ENCODE data around the gene CENPN. TPM values are rescaled to one million over a fixed set of nuclear protein-coding genes. Genes with fewer than 3 reads are reported as not detected.

CENPN gene
- polyA plus RNA-seq, 1 donor (not counting 4 experiments of a cell fraction or from before 2014, with no cell fraction given): 29.2 TPM

- Histone ChIP-seq H3K9me3 (ENCODE audit: control insufficient read depth, low read depth, low read length) (no peaks in the 10 kb centered on the region), H3K79me2 (ENCODE audit: control insufficient read depth, insufficient read depth, low read length) (peaks cover 44% of the 10 kb centered on the region), H3K27me3 (ENCODE audit: control insufficient read depth, extremely low read depth, insufficient read depth, low read length) (no peaks in the 10 kb centered on the region), H3K4me1 (ENCODE audit: control insufficient read depth, extremely low read depth, insufficient read depth, low read length) (peaks cover 19% of the 10 kb centered on the region), H3K36me3 (ENCODE audit: control insufficient read depth in 2 of 2, extremely low read depth in 1 of 2, insufficient read depth in 2 of 2, low read length in 2 of 2) (peaks cover 0 to 6% of the 10 kb centered on the region in 2 experiments), H3K27ac (ENCODE audit: control insufficient read depth, insufficient read depth, low read length) (no peak overlapping the region), H3K4me2 (ENCODE audit: control insufficient read depth, extremely low read depth, insufficient read depth, low read depth, low read length) (no peak overlapping the region), H3K9ac (ENCODE audit: control insufficient read depth, extremely low read depth, insufficient read depth, low read length) (no peak overlapping the region), H3K4me3 (ENCODE audit: control insufficient read depth in 2 of 3, extremely low read depth in 1 of 3, insufficient read depth in 2 of 3, low read depth in 1 of 3, low read length in 3 of 3) (no peak overlapping the region), H3K9me1 (ENCODE audit: control insufficient read depth, extremely low read depth, insufficient read depth, low read length) (no peaks in the 10 kb centered on the region), H2AFZ (ENCODE audit: control insufficient read depth, low read length) (no peak overlapping the region), H4K20me1 (ENCODE audit: control insufficient read depth, extremely low read depth, insufficient read depth, low read length) (no peaks in the 10 kb centered on the region)
- FAIRE-seq (no peak), DNase-seq (ENCODE audit: low read depth, low spot score) (no peak)
- dilution Hi-C loops (cut with MboI; ENCODE audit: extremely low pct_ligation_motif_present, low sequenced_read_pairs): no loop called here
- TF ChIP-seq CTCF (optimal IDR thresholded peaks at IDR 0.05 in 1 of 3, IDR thresholded peaks at IDR 0.05 in 1 of 3, conservative IDR thresholded peaks at IDR 0.05 in 1 of 3; ENCODE audit: extremely low read depth in 1 of 3, insufficient read depth in 2 of 3, low read length in 3 of 3) (no peak), EZH2 (IDR thresholded peaks at IDR 0.05; ENCODE audit: low read length) (no peak)
Observed at GRCh38 chr16:80989801-80990200, 17.2 kb upstream of the CENPN start.

GRCh38 chr16:80990577-80990976 is 16.4 kb upstream of the CENPN start:
- H3K79me2 ChIP-seq (ENCODE audit: control insufficient read depth, insufficient read depth, low read length): peaks cover 47% of the 10 kb centered on the region
- H3K4me2 ChIP-seq (ENCODE audit: control insufficient read depth, extremely low read depth, insufficient read depth, low read depth, low read length): no peak overlapping the region
- TF ChIP-seq EZH2 (IDR thresholded peaks at IDR 0.05; ENCODE audit: low read length): no peak
- no peak for TF ChIP-seq CTCF (optimal IDR thresholded peaks at IDR 0.05 in 1 of 3, IDR thresholded peaks at IDR 0.05 in 1 of 3, conservative IDR thresholded peaks at IDR 0.05 in 1 of 3; ENCODE audit: extremely low read depth in 1 of 3, insufficient read depth in 2 of 3, low read length in 3 of 3)
- H3K9me1 ChIP-seq (ENCODE audit: control insufficient read depth, extremely low read depth, insufficient read depth, low read length): no peaks in the 10 kb centered on the region
- no peak overlapping the region for H2AFZ ChIP-seq (ENCODE audit: control insufficient read depth, low read length)
- H3K9ac ChIP-seq (ENCODE audit: control insufficient read depth, extremely low read depth, insufficient read depth, low read length): no peak overlapping the region
- peaks cover 21% of the 10 kb centered on the region for H3K4me1 ChIP-seq (ENCODE audit: control insufficient read depth, extremely low read depth, insufficient read depth, low read length)
- H3K4me3 ChIP-seq (ENCODE audit: control insufficient read depth in 2 of 3, extremely low read depth in 1 of 3, insufficient read depth in 2 of 3, low read depth in 1 of 3, low read length in 3 of 3): no peak overlapping the region
- DNase-seq (ENCODE audit: low read depth, low spot score) (no peak), FAIRE-seq (no peak)
- H3K27ac ChIP-seq (ENCODE audit: control insufficient read depth, insufficient read depth, low read length): no peak overlapping the region
- no peaks in the 10 kb centered on the region for H4K20me1 ChIP-seq (ENCODE audit: control insufficient read depth, extremely low read depth, insufficient read depth, low read length)
- dilution Hi-C loops (cut with MboI; ENCODE audit: extremely low pct_ligation_motif_present, low sequenced_read_pairs): no loop called here
- H3K27me3 ChIP-seq (ENCODE audit: control insufficient read depth, extremely low read depth, insufficient read depth, low read length): no peaks in the 10 kb centered on the region
- no peaks in the 10 kb centered on the region for H3K9me3 ChIP-seq (ENCODE audit: control insufficient read depth, low read depth, low read length)
- peaks cover 0 to 6% of the 10 kb centered on the region in 2 experiments for H3K36me3 ChIP-seq (ENCODE audit: control insufficient read depth in 2 of 2, extremely low read depth in 1 of 2, insufficient read depth in 2 of 2, low read length in 2 of 2)

Data from keratinocyte (primary cell).